KOPT-K1 (cell line): Measurements from ENCODE around the gene FBXO8.

ENCODE experiments used
- H3K27ac ChIP-seq: fragments of 200-600 bp; sonication (generic); 2 replicates; pipeline ENCODE4 v1.5.1; 2016; ENCODE audit warnings: antibody characterized with exemption, mild to moderate bottlenecking, low read depth, low read length; ENCODE audit not compliant: poor library complexity, severe bottlenecking
- H3K36me3 ChIP-seq: fragments of 200-600 bp; sonication (generic); 2 replicates; pipeline ENCODE4 v1.5.1; 2017; ENCODE audit warnings: antibody characterized with exemption, mild to moderate bottlenecking, low read length, moderate library complexity; ENCODE audit not compliant: insufficient read depth
- H3K9me3 ChIP-seq: fragments of 200-600 bp; sonication (generic); 2 replicates; pipeline ENCODE4 v1.5.1; 2017; ENCODE audit warnings: antibody characterized with exemption, low read length, mild to moderate bottlenecking; ENCODE audit not compliant: insufficient read depth, poor library complexity, severe bottlenecking

FBXO8 gene, protein sequence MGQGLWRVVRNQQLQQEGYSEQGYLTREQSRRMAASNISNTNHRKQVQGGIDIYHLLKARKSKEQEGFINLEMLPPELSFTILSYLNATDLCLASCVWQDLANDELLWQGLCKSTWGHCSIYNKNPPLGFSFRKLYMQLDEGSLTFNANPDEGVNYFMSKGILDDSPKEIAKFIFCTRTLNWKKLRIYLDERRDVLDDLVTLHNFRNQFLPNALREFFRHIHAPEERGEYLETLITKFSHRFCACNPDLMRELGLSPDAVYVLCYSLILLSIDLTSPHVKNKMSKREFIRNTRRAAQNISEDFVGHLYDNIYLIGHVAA

DNA sequence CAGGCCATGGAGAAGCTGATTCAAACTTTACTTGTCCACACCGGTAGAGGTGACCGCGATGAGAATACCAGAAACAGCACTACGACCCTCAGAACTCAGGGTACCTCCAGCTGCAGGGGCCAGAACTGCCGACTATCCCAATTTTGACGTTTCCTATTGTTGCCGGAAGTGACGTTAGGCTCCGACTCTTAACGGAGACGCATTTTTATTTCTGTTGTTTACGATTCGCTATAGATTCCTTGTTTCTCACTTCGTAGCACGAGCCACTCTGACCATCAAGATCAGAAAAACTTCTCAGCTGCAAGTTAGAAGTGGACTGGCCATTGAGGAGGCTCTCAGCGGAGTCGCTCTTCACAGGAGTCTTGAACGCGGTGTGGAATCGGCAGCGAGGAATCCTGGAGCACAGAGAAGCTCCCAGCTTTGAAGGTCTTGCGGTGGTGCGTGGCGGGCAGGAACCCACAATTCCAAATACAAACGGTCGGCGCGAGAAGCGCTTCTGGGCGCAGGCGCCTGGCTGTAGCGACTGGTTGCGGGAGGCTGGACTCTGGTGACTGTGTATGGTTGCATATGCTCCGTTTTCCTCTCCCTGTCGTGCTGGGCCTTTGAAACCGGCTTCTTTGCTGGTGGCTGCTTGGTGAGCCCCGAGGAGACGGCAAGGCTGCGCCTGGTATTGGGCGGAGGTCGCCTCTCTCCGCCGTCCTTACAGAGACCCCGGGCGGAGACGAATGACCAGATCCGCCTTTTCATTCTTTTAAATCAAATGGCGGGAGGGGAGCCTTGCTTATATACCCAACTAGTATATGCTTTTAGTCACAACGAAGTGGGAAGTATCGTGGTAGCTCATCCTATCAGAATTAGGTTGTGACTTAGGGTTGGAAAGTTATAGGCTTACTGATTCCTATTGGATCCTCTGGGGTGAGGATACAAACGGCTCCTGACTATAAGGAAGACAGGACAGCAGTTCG is at the start of gene FBXO8, which contains the start of gene CEP44:
Gene FBXO8, minus strand, starts transcription at position 161 of the 965 bp plus-strand sequence. CDS start 20,575 bp downstream, outside the sequence.
Gene CEP44, plus strand, starts transcription at position 405 of the 965 bp plus-strand sequence. CDS start 15,211 bp downstream, outside the sequence.
- Histone ChIP-seq H3K9me3 (no peaks in the 10 kb centered on the region), H3K27ac (peak within 1 kb of the TSS; percentile 95), H3K36me3 (no peaks in the 10 kb centered on the region)

DNA sequence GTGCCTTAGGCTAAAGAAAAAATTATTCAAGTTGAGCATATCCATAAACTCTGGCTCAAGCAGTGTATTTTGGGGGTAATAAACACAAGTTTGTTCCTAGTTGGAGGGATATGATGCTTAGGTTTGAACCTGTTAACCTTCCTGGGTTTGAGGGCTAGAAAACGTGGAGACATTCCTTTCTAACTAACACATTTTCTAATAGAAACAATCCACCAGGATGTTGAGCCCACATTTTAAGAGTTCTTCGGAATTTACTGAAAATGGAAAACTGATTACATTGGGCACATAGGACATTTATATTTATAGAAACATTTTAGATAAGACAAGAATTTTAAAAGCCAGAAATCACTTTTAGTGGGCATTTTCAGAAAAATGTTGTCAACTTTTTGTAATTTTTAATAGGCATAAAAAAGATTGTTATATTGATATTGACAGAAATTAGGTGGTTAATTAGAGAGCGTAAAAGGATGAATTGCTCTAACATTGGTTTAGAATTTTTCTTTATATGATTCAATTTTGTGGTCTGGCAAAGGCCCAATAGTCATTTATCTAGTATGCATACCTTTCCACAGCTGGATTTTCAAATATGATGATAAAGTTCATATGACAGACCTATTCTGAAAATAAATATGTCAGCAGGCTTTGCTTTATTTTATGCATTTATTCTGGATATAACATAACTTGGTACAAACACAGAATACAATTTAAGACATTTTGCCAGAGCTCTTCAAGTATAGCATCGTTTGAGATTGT is 49.5 kb upstream of the FBXO8 start:
- Histone ChIP-seq H3K9me3 (no peaks in the 10 kb centered on the region), H3K36me3 (no peaks in the 10 kb centered on the region), H3K27ac (no peak overlapping the region)

DNA sequence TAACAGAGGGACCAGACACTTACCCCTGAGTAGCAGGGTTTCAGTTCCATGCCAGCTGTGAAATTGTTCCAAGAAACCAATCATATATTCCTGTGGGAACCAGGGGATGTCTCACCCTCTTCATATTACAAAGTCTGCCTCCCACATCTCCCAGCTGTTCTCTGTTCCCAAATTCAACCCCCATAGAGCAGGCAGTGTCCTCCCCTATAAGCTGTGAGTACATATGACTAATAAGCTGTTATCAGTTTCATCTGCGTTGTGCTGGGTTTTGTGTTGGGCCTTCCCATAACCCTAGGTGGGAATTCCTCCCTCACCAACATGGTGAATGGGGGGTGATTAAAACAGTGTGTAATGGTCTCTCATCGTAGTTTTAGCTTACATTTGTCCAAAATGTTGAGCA is 41.3 kb upstream of the FBXO8 start:
- H3K27ac ChIP-seq, result no peak overlapping the region
- peaks cover 3% of the 10 kb centered on the region; the same call in 1 of the 2 replicates for H3K36me3 ChIP-seq
- H3K9me3 ChIP-seq, result no peaks in the 10 kb centered on the region

DNA sequence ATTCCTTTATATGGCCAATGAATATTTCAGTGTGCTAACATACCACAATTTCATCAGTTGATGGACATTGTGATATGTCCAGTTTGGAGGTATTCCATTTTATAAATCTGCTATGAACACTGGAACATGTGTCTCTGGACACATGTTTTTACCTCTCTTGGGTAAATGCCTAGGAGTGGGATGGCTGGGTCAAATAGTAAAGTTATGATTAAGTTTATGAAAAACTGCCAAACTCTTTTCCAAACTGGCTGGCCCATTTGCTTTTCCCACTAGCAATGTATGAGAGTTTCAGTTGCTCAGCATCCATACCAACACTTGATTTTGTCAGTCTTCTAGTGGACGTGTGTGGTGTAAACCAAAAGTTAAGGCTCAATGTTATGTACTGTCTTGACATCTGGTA is 40.8 kb upstream of the FBXO8 start:
- H3K27ac ChIP-seq, result no peak overlapping the region
- H3K9me3 ChIP-seq, result no peaks in the 10 kb centered on the region
- peaks cover 8% of the 10 kb centered on the region; the same call in 1 of the 2 replicates for H3K36me3 ChIP-seq

DNA sequence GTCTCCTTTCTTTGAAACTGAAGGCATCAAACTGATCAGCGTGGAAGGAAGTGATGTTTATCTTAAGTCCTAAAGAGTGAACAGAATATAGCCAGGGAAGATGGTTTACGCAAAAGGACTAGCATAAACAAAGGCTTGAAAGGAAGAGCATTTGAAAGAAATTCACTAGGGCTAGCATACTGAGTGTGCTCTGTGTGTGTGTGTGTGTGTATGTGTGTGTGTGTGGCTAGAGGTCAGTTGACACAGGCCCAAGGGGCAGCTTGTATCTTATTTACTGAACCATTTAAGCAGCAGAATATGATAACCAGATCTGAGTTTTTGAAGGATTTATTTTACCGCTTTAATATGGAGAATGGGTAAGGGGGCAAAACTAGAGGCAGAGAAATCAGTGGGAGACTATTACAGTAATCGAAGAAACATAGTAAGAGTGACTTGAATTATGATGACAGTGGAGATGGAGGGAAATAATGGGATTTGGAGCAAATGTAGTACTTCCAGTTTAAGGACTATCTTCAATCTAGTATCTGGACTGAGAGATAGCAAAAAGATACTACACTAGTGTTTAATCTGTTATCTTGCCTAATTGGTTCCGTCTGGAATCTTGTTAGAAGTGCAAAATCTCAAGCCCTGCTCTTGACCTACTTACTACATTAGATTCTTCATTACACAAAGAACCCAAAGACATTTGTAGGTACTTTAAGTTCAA is 37.2 kb upstream of the FBXO8 start:
- Histone ChIP-seq H3K27ac (no peak overlapping the region), H3K9me3 (no peaks in the 10 kb centered on the region), H3K36me3 (peaks cover 28% of the 10 kb centered on the region)

DNA sequence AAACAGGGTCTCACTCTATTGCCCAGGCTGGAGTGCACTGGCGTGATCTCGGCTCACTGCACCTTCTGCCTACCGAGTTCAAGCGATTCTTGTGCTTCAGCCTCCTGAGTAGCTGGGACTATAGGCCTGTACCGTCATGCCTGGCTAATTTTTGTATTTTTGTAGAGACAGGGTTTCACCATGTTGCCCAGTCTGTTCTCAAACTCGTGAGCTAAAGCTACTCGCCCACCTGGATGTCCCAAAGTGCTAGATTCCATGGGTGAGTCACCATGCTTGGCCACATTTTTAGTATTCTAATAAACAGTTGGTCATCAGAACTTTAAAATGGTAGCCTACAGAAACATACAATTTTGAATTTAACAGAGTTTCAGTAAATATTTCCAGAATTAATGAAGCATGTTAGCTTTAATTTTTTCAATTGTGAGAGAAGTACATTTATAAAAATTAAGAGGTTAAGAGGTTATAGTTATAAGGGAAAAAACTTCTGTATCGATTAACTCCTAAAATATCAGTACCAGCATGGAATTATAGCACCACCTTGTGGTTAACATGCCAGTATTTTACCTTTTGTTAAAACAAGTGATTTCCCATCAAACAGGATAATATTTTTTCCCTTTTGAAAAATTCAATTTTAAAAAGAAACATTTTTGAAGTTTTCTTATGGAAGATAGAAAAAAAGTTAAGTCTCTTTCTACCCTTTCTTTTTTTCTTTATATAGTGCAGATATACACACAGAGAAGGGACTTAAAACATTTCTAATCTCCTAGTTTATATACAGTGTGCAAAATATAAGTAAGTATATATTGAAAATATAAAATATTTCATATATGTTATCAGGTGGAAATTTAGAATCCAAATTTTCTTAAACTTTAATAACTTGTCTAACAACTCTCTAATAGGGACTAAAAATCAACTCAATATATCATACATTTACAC is 35.6 kb upstream of the FBXO8 start:
- Histone ChIP-seq H3K27ac (no peak overlapping the region), H3K9me3 (no peaks in the 10 kb centered on the region), H3K36me3 (peaks cover 36% of the 10 kb centered on the region)

DNA sequence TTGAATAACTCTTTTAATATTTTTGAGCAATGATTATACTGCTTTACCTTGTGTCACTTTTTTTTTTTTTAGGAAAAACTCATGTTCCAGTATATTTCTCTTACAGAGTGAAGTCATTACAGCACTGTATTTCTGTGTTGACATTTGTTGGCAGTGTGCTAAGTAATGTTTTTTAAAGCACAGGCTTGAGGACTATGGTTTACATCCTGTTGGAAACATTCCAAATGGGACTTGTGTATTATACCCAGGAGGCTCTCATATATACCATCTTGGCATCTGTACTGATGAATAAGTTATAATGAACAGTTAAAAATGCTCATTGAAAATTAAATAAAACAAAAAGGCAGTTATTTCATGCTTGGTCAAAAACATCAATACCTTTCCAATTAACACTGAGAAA is 34.1 kb upstream of the FBXO8 start:
- Histone ChIP-seq H3K9me3 (no peaks in the 10 kb centered on the region), H3K36me3 (peaks cover 41% of the 10 kb centered on the region), H3K27ac (no peak overlapping the region)

DNA sequence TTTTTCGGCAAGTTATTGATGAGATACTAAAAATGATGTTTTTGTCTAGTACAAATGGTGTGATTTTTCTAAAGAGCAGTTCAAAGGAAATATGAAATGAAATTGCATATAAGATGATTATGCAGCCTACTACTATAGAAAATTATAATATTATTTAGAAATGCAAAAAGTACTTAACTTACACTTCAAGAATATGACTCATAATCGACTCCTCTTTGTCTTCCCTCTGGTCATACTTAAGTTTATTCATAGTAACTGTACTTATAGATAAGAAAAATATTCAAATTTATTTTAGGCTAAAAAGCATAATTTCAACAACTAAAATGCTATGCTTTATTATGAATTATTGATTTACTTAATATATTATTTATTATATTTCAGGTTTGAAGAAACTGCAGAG is 33.5 kb upstream of the FBXO8 start:
- H3K27ac ChIP-seq, result no peak overlapping the region
- no peaks in the 10 kb centered on the region for H3K9me3 ChIP-seq
- peaks cover 46% of the 10 kb centered on the region for H3K36me3 ChIP-seq

DNA sequence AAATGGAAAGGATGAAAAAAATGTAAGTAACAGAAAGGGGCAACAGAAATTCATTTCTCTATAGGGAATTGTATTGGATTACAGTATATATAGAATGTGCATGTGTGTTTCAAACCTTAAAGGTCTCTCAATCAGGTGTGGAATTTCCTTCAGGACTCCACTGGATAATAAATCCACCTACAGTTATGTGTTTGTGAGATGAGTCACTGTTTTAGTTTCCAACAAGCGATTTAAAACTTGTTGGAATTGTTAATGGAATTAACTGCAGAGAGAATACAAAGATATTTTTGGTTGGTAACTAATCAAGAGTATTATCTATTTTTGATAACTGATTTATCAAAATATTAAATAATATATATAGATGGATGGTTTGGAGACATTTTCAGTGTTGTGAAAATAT is 33.1 kb upstream of the FBXO8 start:
- Histone ChIP-seq H3K36me3 (peaks cover 50% of the 10 kb centered on the region), H3K9me3 (no peaks in the 10 kb centered on the region), H3K27ac (no peak overlapping the region)

DNA sequence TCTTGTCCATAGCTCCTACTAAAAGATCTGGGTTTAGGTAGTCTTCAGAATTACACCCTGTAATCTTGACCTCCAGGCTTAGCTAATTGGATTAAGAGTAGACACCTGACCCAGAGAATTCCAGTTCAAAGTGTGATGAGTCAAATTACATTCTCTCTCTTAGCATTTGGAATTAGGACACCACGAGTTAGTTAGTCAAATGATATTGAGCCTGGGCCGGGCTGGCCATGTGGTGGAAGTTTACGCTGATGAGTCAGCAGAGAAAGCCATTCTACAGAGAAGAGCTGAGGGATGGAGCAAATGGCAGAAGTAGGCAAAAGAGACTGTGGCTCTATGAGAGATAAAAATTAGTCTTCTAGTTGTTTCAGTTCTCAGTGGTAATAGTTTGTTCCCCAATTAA is 31.3 kb upstream of the FBXO8 start:
- Histone ChIP-seq H3K36me3 (peaks cover 60% of the 10 kb centered on the region), H3K9me3 (no peaks in the 10 kb centered on the region), H3K27ac (no peak overlapping the region)

DNA sequence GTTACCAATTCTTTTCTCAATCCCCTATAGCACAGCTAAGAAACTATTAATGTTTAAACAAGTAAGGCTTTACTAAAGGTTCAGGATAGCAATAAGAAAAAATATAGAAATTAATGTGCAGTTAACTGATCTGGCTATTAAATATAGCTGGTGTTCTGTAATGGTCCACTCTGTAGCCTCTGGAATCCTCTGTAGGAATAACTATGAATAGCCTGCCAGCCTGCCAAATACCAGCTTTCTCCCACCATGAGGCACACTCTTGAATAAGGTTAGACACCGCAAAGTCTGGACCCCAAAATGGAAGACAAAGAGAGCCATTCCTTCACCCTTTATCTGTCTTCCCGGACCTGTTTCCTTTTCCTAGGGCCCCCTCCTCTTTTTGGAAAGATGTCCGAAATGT is 30.8 kb upstream of the FBXO8 start:
- no peaks in the 10 kb centered on the region for H3K9me3 ChIP-seq
- no peak overlapping the region for H3K27ac ChIP-seq
- H3K36me3 ChIP-seq, result peaks cover 60% of the 10 kb centered on the region

DNA sequence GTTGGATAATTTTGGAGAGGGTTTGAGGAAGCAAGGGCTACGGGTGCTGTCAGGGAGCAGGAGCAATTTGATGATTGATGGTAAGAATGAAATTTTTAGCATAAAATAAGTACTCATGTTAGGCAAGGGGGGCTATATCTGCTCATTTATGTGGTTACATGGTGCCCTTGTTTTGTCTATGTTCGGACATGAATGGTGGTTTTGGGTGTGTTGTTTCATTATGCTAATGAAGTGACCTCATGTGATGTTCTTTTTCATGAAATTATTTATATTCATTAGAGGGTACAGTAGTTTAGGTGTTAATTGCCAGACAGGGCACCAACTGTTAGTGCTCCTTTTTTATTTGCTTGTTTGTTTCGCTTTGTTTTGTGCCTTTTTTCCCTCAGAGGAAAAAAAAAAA is 29.5 kb upstream of the FBXO8 start:
- H3K27ac ChIP-seq, result no peak overlapping the region
- peaks cover 64% of the 10 kb centered on the region for H3K36me3 ChIP-seq
- no peaks in the 10 kb centered on the region for H3K9me3 ChIP-seq

DNA sequence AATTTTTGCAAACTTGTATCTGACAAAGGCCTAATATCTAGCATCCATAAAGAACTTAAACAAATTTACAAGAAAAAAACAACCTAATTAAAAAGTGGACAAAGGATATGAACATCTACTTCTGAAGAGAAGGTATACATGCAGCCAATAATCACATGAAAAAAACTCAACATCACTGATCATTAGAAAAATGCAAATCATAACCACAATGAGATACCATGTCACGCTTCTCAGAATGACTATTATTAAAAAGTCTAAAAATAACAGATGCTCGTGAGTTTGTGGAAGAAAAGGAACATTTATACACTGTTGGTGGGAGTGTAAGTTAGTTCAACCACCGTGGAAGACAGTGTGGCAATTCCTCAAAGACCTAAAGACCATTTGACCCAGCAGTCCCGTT is 24.2 kb upstream of the FBXO8 start:
- H3K9me3 ChIP-seq, result no peaks in the 10 kb centered on the region
- no peak overlapping the region for H3K27ac ChIP-seq
- peaks cover 69% of the 10 kb centered on the region for H3K36me3 ChIP-seq
